Lung (tissue), 12 donors: ENCODE results near the gene STC2. TPM values are rescaled to one million over a fixed set of nuclear protein-coding genes. Genes with fewer than 3 reads are reported as not detected.

Experiments used
- ATAC-seq: fragments of 200-7000 bp; cut with Tn5 transposase; one replicate; pipeline ENCODE4 v1.9.1; 2020; ENCODE audit warnings: moderate number of reproducible peaks; ENCODE audit not compliant: insufficient read depth, low FRiP score
- DNase-seq, 3 donors: peaks; one replicate each; pipeline ENCODE4 v3.0.0-alpha.2; 2013 to 2017
- H3K27ac ChIP-seq, 2 donors: one replicate each; pipeline ENCODE4 v1.5.1; 2013; ENCODE audit warnings: mild to moderate bottlenecking in 2 of 2, moderate library complexity in 2 of 2, control low read depth in 1 of 2, inconsistent platforms in 1 of 2, low read depth in 1 of 2, low read length in 1 of 2
- H3K27me3 ChIP-seq, 3 donors: one replicate each; pipeline ENCODE4 v1.5.1; 2013; ENCODE audit warnings: low read length in 2 of 3; ENCODE audit not compliant: control insufficient read depth in 3 of 3, insufficient read depth in 3 of 3
- H3K36me3 ChIP-seq, 4 donors: one replicate each; pipeline ENCODE4 v1.5.1; 2013; ENCODE audit warnings: low read length in 4 of 4, mild to moderate bottlenecking in 1 of 4, moderate library complexity in 1 of 4; ENCODE audit not compliant: control insufficient read depth in 4 of 4, insufficient read depth in 4 of 4
- H3K4me1 ChIP-seq, 5 donors: one replicate each; pipeline ENCODE4 v1.5.1; 2013; ENCODE audit warnings: low read length in 5 of 5, mild to moderate bottlenecking in 2 of 5, moderate library complexity in 1 of 5; ENCODE audit not compliant: control insufficient read depth in 5 of 5, insufficient read depth in 5 of 5
- H3K4me3 ChIP-seq: one replicate; pipeline ENCODE4 v1.5.1; 2013; ENCODE audit warnings: mild to moderate bottlenecking, control low read depth, moderate library complexity
- H3K9ac ChIP-seq, 2 donors: one replicate each; pipeline ENCODE4 v1.5.1; 2013; ENCODE audit warnings: low read length in 2 of 2, control low read depth in 1 of 2; ENCODE audit not compliant: insufficient read depth in 1 of 2
- H3K9me3 ChIP-seq, 4 donors: one replicate each; pipeline ENCODE4 v1.5.1; 2013; ENCODE audit warnings: low read length in 3 of 4, mild to moderate bottlenecking in 1 of 4, moderate library complexity in 1 of 4; ENCODE audit not compliant: control insufficient read depth in 4 of 4, insufficient read depth in 3 of 4
- CTCF ChIP-seq: IDR thresholded peaks from 2 replicates; pipeline ENCODE4 v1.5.1; 2012; ENCODE audit warnings: mild to moderate bottlenecking; ENCODE audit errors: control extremely low read depth, extremely low read depth
- WGBS, 2 donors: extraction: QIAGEN DNeasy Blood & Tissue Kit; methylation state at CpG; one replicate each; pipeline ENCODE4 v1.1.7; 2013; 5-methylcytosine and 5-hydroxymethylcytosine counted together
- polyA plus RNA-seq, 2 donors: library from polyadenylated mRNA; stranded (reverse); fragments of 200-250 nt; gene quantifications; one replicate each; pipeline ENCODE4 v1.2.1, GENCODE V29; 2013
- total RNA-seq, 2 donors: library from RNA; depleted of rRNA in 1 of 2; stranded (reverse); fragments of >200 nt in 1 of 2; gene quantifications; one replicate each; pipeline ENCODE4 v1.2.1, GENCODE V29; 2014 to 2021
- donor health status: control.
- donor health status: control.
- donor health status: Bipolar disorder and iron deficiency.
- donor health status: healthy.
- donor health status: DM: yes; HTN: yes; CAD: no.

The STC2 gene
- total and polyA plus RNA-seq, 4 donors, result 3.1 to 18.1 (median 8.4) TPM

GRCh38 chr5:173355561-173355960, 27.3 kb upstream of the STC2 start:
- H3K4me3 ChIP-seq, result no peak overlapping the region
- peaks cover 0 to 4% (median 0%) of the 10 kb centered on the region in 3 donors for H3K27me3 ChIP-seq
- ATAC-seq (no peak), DNase-seq (peak in 2 of 3 donors; percentile 45 to 71)
- no peak for TF ChIP-seq CTCF
- H3K9me3 ChIP-seq, result peaks cover 0 to 3% (median 0%) of the 10 kb centered on the region in 4 donors
- H3K36me3 ChIP-seq, result no peaks in the 10 kb centered on the region
- H3K9ac ChIP-seq, result no peak overlapping the region
- H3K4me1 ChIP-seq, result peaks cover 0 to 15% (median 0%) of the 10 kb centered on the region in 5 donors
- 74 to 81% methylated on average over 5 of the region's 5 CpGs for WGBS, 2 donors
- no peak overlapping the region for H3K27ac ChIP-seq

- Histone ChIP-seq H3K4me1 (peaks cover 0 to 15% (median 0%) of the 10 kb centered on the region in 5 donors), H3K4me3 (no peak overlapping the region), H3K36me3 (no peaks in the 10 kb centered on the region), H3K9me3 (peaks cover 0 to 3% (median 2%) of the 10 kb centered on the region in 4 donors), H3K9ac (no peak overlapping the region), H3K27me3 (peaks cover 0 to 4% (median 0%) of the 10 kb centered on the region in 3 donors), H3K27ac (no peak overlapping the region)
- ATAC-seq (no peak), DNase-seq (no peak)
- whole genome bisulfite sequencing, 2 donors, result 91 to 96% methylated on average over 2 of the region's 2 CpGs
- TF ChIP-seq CTCF, result no peak
Measured at GRCh38 chr5:173354645-173355044, 26.4 kb upstream of the STC2 start.

DNA sequence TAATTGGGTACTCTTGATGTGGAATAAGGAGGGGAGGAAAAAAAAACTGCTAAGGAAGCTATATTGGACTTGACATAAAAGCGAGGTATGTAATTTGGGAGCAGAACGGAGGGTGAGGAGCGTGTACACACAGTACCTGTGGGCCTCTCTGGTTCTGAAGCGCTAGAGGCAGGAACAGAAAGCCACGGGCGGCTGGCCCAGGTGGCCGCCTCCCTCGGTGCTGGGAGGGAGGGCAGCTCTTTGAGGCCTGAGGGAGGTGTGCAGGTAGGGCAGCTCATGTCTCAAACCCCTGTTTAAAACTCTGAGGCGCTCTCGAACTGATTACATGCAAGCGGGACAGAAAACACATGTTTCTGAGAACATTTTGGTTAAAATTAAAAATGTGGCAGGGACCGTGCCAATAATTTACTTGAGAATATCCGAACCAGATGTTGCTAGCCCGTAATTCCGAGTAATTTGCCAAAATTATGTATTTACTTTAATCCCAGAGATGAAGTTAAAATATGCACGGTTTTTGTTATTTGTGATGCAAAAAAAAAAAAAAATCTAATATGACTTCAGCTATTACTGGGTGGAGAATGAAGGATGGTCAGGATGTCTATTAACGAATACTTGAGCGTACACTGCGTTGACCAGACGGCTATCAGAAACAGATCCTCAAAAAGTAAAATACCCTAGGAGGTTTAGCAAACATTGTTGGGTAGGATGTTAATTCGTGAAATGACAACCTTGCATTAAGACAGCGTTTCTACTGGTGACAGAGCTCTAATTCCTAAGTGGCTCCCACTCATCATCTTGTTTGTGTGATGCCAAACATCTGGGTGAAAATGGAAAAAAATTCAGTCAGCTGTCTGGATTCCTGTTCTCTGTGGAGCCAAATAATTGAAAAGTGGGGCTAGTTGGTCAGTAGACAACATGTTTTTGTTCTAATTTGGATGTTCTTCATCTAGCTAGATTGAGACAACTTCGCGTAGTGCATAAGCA, 24.4 kb upstream of the STC2 start:
- DNase-seq (no peak), ATAC-seq (no peak)
- H3K27ac ChIP-seq, result no peak overlapping the region
- H3K36me3 ChIP-seq, result no peaks in the 10 kb centered on the region
- peaks cover 0 to 4% (median 0%) of the 10 kb centered on the region in 3 donors for H3K27me3 ChIP-seq
- no peak for TF ChIP-seq CTCF
- H3K4me1 ChIP-seq, result peaks cover 0 to 15% (median 0%) of the 10 kb centered on the region in 5 donors
- H3K4me3 ChIP-seq, result no peak overlapping the region
- WGBS, 2 donors, result 72 to 80% methylated on average over 24 of the region's 24 CpGs
- H3K9ac ChIP-seq, result no peak overlapping the region
- peaks cover 0 to 5% (median 2%) of the 10 kb centered on the region in 4 donors for H3K9me3 ChIP-seq
